ENCODE data around the gene DYNC1LI2. TPM values are rescaled to one million over a fixed set of nuclear protein-coding genes. Genes with fewer than 3 reads are reported as not detected.

Gene DYNC1LI2
- total and polyA plus RNA-seq, 2 donors (not counting 1 experiment from before 2014, with no cell fraction given), result 33.9 to 109 TPM

DNA sequence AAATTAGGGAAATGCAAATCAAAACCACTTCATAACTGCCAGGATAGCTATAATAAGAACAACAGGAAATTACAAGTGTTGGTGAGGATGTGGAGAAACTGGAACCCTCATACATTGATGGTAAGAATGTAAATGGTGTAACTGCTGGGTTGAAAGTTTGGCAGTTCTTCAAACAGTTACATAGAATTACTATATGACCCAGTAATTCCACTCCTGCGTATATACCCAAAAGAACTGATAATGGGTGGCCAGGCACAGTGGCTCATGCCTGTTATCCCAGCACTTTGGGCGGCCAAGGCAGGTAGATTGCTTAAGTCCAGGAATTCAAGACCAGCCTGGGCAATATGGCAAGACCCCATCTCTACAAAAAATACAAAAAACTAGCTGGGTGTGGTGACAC is 50.4 kb downstream of the DYNC1LI2 start:
- no peaks in the 10 kb centered on the region for H4K20me1 ChIP-seq (ENCODE audit: control insufficient read depth, insufficient read depth, low read length, poor library complexity, severe bottlenecking)
- H3K9ac ChIP-seq (ENCODE audit: low read length), result no peak overlapping the region
- peaks cover 7% of the 10 kb centered on the region for H3K4me1 Mint-ChIP-seq
- no peaks in the 10 kb centered on the region for H3K9me3 Mint-ChIP-seq (ENCODE audit: insufficient read depth)
- H3K4me3 Mint-ChIP-seq, result no peak overlapping the region
- TF ChIP-seq EZH2 (IDR thresholded peaks at IDR 0.05; ENCODE audit: borderline replicate concordance, insufficient read depth, low read depth, low read length, poor library complexity, severe bottlenecking) (no peak), CTCF (IDR thresholded peaks at IDR 0.05) (no peak)
- ATAC-seq (ENCODE audit: low read depth), result no peak
- no peak overlapping the region for H2AFZ ChIP-seq (ENCODE audit: insufficient read depth, low read depth, low read length, poor library complexity, severe bottlenecking)
- H3K27ac Mint-ChIP-seq, result no peak overlapping the region
- DNase-seq, result no peak
- peaks cover 7% of the 10 kb centered on the region for H3K27me3 Mint-ChIP-seq
- H3K27ac ChIP-seq (ENCODE audit: low read length in 2 of 2), result no peak overlapping the region
- ChIA-PET CTCF (no interaction called here), POLR2A (no interaction called here)
- 82% methylated on average over 2 of the region's 2 CpGs for WGBS (ENCODE audit: insufficient coverage)
- H3K27me3 ChIP-seq (replicated peaks in 1 of 4; ENCODE audit: control extremely low read depth in 1 of 4, control insufficient read depth in 3 of 4, insufficient read depth in 4 of 4, low read length in 3 of 4), result peaks cover 0 to 19% (median 7%) of the 10 kb centered on the region in 4 experiments
- H3K9me3 ChIP-seq (ENCODE audit: control extremely low read depth in 1 of 3, control insufficient read depth in 2 of 3, insufficient read depth in 1 of 3, low read length in 2 of 3), result no peaks in the 10 kb centered on the region
- H3K4me1 ChIP-seq (ENCODE audit: control insufficient read depth in 2 of 2, insufficient read depth in 2 of 2, low read length in 2 of 2), result peaks cover 6 to 7% of the 10 kb centered on the region in 2 donors
- intact Hi-C loops (cut with micrococcal nuclease), result no loop called here
- no peaks in the 10 kb centered on the region for H3K79me2 ChIP-seq (ENCODE audit: control insufficient read depth, insufficient read depth, low read length)
- H3K4me3 ChIP-seq (ENCODE audit: control extremely low read depth in 1 of 5, extremely low read depth in 1 of 5, insufficient read depth in 1 of 5, low read depth in 2 of 5, low read length in 4 of 5), result no peak overlapping the region
- no peaks in the 10 kb centered on the region for H3K36me3 ChIP-seq (replicated peaks in 1 of 2; ENCODE audit: control extremely low read depth in 1 of 2, control insufficient read depth in 1 of 2, extremely low read depth in 1 of 2, insufficient read depth in 2 of 2, low read length in 1 of 2)
- no peak overlapping the region for H3K4me2 ChIP-seq (replicated peaks; ENCODE audit: low read depth, low read length, poor library complexity, severe bottlenecking)

DNA sequence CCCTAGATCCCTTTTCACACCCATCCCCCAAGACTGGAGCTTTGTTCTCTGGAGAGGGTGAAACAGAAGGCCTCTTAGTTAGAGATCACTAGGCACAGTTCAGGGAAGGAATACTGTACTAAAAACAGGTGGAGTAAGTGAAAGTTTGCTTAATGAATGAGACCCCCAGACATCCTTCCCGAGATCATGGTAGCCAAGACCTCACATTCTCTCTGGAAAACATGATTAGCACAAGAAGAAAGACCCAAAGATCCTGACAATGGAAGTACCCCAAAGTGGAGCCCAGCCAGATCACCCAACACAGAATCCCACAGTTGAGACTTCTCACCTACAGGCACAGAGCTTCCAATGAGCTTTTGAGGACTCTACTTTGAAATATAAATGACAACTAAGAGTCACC is 51.5 kb downstream of the DYNC1LI2 start:
- CTCF ChIA-PET, result no interaction called here

More for the DNA sequence above, 51.5 kb downstream of the DYNC1LI2 start:
- TF ChIP-seq EZH2 (IDR thresholded peaks at IDR 0.05; ENCODE audit: borderline replicate concordance, insufficient read depth, low read depth, low read length, poor library complexity, severe bottlenecking) (no peak), CTCF (IDR thresholded peaks at IDR 0.05) (no peak)
- H3K79me2 ChIP-seq (ENCODE audit: control insufficient read depth, insufficient read depth, low read length), result no peaks in the 10 kb centered on the region
- Mint-ChIP-seq H3K4me1 (peaks cover 15% of the 10 kb centered on the region), H3K4me3 (no peak overlapping the region), H3K9me3 (ENCODE audit: insufficient read depth) (no peaks in the 10 kb centered on the region), H3K27me3 (peaks cover 13% of the 10 kb centered on the region), H3K27ac (no peak overlapping the region)
- no peaks in the 10 kb centered on the region for H4K20me1 ChIP-seq (ENCODE audit: control insufficient read depth, insufficient read depth, low read length, poor library complexity, severe bottlenecking)
- ATAC-seq (ENCODE audit: low read depth) (no peak), DNase-seq (no peak)
- H2AFZ ChIP-seq (ENCODE audit: insufficient read depth, low read depth, low read length, poor library complexity, severe bottlenecking), result no peak overlapping the region
- peaks cover 15 to 17% of the 10 kb centered on the region in 2 donors for H3K4me1 ChIP-seq (ENCODE audit: control insufficient read depth in 2 of 2, insufficient read depth in 2 of 2, low read length in 2 of 2)
- H3K9ac ChIP-seq (ENCODE audit: low read length), result no peak overlapping the region
- no peak overlapping the region for H3K4me2 ChIP-seq (replicated peaks; ENCODE audit: low read depth, low read length, poor library complexity, severe bottlenecking)
- H3K9me3 ChIP-seq (ENCODE audit: control extremely low read depth in 1 of 3, control insufficient read depth in 2 of 3, insufficient read depth in 1 of 3, low read length in 2 of 3), result peaks cover 0 to 5% (median 0%) of the 10 kb centered on the region in 3 donors
- intact Hi-C loops (cut with micrococcal nuclease), result loop anchor here (5.0 kb wide), 1 partner anchor 93 kb away; no protein-coding TSS in a partner anchor
- H3K27me3 ChIP-seq (replicated peaks in 1 of 4; ENCODE audit: control extremely low read depth in 1 of 4, control insufficient read depth in 3 of 4, insufficient read depth in 4 of 4, low read length in 3 of 4), result peaks cover 0 to 30% (median 16%) of the 10 kb centered on the region in 4 experiments
- no peak overlapping the region for H3K4me3 ChIP-seq (ENCODE audit: control extremely low read depth in 1 of 5, extremely low read depth in 1 of 5, insufficient read depth in 1 of 5, low read depth in 2 of 5, low read length in 4 of 5)
- POLR2A ChIA-PET, result no interaction called here
- 86% methylated on average over 1 of the region's 1 CpG for WGBS (ENCODE audit: insufficient coverage)
- H3K27ac ChIP-seq (ENCODE audit: low read length in 2 of 2), result no peak overlapping the region
- H3K36me3 ChIP-seq (replicated peaks in 1 of 2; ENCODE audit: control extremely low read depth in 1 of 2, control insufficient read depth in 1 of 2, extremely low read depth in 1 of 2, insufficient read depth in 2 of 2, low read length in 1 of 2), result no peaks in the 10 kb centered on the region
